Islet of Langerhans (tissue), 1 donor: ENCODE results near the gene CDC42BPA.
A peak's percentile ranks its signal among the peaks of the same experiment; 100 is the strongest.
"Not testable (repeated sequence)": the region's sequence is repeated elsewhere in the genome, so short reads cannot be mapped to it uniquely, and the experiment has no call there.

Experiments used
- FAIRE-seq: peaks from one replicate; lab custom pipeline; 2011; peaks lifted over from hg19 to GRCh38; lab: Jason Lieb, UNC

CDC42BPA gene

DNA sequence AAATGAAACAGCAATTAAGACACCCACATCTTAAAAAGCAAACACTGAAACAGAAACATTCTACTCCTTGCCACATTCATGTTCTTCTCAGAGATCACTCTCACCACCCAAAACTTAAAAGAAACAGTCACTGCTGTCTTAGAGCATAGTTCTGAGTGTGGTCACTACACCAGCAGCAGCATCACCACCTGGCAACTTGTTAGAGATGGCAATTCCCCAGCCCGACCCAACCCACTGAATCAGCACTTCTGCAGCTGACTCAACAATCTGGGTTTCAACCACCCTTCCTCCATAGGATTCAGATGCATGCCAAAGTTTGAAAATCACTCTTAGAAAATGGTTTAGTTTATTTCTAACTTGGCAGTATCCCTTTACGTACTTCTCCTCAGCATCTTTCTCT lies 126.1 kb downstream of the CDC42BPA start:
- FAIRE-seq, result peak; percentile 61

DNA sequence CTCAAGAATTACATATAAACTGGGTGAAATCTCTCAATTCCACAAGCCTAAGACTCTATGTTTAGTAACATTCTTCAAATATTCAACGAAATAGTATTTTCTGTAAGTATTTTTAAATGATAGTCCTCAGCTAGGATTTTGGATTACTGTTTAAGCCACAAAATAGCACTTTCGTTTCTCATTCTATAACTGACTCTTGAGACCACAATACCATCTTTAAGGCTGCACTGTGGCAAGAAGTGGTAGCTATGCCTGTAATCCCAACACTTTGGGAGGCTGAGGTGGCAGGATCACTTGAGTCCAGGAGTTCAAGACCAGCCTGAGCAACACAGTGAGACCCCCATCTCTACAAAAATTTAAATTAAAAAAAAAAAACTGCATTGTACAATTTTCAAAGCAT lies 126.7 kb downstream of the CDC42BPA start:
- FAIRE-seq, result peak; percentile 38

DNA sequence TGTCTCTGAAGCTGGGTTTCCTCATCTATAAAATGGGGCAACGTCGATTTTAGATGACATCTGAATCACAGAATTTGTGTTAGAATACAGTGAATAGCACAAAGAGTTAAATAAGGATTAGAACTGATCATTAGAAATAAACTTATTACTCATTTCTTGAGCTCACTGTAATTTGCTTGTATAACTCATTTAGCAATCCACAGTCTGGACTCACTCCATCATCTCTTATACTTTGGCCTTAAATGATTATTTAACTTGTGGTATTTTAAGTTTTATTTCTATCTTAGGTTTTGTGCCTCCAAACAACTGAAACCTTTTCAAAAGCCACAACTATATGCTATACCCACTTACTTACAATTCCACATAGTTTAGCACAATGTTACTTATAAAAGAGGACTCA lies 128.0 kb downstream of the CDC42BPA start:
- FAIRE-seq, result no peak

DNA sequence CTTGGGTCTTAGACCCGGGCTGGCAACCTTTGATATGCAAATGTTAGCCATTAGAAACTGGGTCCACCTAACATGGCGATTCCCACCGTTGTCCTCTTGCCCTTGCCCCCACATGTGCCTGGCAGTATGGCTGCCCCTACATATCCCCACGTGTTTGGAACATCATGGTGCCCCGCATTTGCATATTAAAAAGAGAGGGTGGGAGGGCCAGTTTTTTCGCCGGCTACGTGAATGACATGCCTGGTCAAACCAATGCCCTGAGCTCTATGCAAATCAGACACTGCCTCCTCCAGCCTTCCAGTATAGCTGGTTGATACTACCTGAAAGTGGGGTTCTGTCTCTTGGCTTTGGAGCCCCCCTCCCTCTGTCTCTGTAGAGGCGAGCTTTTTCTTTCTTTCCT lies 133.0 kb downstream of the CDC42BPA start:
- no peak for FAIRE-seq

DNA sequence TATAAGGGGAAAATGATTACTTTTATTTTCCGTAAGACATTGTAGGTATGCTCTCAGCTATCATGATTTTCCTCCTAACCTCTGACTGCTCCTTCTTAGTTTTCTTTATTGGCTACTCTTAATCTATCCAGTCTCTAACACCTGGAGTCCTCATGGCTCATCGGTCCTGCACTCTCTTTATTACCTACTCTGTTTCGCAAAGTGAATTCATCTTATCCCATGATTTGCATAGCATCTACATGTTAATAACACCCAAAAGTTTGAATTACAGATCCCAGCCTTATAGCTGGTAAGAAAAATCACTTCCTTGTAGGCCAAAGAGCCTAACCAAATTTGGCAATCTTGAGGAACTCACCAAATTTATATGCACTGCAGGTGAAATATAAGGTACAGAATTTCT lies 136.3 kb downstream of the CDC42BPA start:
- no peak for FAIRE-seq

DNA sequence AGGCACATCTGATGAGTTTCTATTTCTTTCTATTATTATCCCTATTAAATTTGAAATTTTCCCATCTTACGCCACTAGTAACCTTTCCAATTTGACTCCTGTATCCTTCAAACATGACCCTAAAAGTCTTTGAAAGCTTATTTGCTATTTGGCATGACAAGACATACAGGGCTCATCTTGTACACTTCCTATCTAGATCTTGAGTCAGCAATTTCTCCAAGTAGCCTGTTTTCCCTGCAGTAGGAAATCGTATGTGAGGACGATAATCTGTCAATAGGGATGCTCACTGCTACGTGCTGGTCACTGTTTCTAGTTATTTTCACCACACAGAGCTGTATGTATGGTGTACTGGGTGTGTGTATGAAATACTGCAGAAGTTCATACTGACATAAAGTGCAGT lies 142.7 kb downstream of the CDC42BPA start:
- FAIRE-seq, result no peak

DNA sequence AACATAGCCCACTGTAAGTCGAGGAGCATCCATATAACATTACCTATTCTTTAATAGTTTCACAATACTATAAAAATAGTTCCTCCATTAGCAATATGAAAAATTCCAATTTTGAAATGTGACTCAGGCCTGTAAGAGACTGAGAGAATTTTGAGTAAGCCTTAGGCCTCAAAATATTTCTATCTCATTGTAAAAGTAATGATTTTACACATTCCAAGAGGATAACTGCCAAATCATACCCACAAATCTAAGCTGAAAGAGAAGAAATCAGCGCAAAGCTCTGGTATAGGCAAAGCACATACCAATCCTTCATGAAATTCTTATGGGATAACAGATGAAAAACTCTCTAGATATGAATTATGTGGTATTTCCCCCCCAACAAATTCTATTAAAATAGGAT lies 144.1 kb downstream of the CDC42BPA start:
- no peak for FAIRE-seq

DNA sequence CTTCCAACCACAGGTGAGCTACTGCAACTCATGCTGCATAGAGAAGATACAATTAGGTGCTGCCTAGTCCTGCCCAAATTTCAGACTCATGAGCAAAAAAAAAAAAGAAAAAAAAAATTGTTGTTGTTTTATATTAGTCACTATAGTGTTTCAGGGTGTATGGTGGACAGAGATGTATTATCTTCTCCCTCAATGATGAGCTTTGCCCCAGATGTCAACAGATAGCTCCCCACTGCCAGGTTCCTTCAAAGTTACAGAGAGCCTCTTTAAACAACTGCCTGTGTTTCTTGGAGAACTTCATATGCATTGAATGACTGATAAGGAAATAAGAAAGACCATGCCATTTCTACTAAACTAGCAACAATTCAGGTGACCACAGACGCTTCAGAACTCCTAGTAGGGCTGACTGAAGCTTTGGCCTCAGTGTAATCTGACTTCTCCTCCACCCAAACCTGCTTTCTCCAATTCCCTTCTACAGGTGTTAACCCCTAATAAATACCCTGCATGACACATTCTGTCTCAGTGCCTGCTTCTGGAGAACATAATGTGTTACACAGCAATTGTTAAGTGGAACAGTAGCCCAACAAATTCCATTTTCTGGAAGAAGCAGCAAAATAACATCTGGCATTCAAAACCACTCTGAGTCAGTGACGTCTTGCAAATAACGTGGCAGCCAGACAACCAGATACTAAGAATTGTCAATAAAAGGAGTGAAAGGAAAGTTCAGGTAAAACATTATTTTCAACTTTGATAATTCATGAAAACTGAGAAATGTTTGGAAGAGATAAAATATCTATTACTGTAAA lies 147.7 kb downstream of the CDC42BPA start:
- FAIRE-seq, result peak; percentile 98

DNA sequence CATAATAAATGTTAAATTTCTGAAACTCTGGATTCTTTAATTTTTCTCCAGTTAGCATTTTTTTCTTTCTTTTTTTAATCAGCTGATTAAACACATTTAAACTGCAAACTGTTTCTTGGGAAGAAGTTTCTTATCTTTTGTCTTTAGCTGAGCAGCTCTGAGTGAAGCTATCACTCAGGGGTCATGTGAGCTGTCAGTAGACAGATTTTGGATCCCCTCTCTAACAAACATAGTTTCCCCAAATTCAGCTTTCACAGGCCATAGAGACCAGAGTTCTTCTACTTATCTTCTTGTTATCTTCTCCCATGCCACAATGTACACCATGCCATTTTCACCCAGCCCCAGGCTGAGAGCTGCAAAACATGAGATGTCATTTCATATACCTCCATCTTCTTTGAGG lies 148.9 kb downstream of the CDC42BPA start:
- FAIRE-seq, result no peak

DNA sequence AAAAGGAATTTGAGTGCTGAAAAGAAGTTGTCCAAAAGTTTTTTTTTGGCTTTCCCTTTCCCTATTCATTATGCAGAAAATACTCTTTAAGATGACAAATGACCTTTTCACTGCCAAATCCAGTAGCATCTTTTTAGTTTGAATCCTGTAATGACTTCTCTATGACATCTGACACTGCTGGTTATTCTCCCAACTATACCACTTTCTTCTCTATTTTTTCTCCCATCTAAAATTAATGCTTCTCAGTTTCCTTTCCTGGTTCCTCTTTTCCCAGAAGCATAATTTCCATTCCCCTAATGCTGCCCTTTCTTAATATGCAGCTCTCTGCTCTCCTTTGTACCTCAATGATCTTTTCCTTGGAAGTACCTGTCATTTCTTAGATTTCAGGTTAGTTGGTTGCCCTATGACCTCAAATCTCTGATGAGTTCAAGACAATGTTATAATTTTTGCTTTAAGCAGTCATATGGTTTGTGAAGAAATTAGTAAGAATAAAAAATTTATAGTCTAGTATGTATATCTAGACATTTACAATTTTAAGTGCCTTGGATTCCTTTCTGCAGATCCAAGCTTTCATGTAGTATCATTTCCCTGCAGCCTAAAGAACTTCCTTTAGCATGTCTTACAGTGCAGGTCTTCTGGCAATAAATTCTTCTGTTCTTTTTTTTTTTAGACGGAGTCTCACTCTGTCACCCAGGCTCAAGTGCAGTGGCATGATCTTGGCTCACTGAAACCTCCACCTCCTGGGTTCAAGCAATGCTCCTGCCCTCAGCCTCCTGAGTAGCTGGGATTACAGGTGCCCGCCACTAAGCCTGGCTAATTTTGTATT lies 150.8 kb downstream of the CDC42BPA start:
- no peak for FAIRE-seq

DNA sequence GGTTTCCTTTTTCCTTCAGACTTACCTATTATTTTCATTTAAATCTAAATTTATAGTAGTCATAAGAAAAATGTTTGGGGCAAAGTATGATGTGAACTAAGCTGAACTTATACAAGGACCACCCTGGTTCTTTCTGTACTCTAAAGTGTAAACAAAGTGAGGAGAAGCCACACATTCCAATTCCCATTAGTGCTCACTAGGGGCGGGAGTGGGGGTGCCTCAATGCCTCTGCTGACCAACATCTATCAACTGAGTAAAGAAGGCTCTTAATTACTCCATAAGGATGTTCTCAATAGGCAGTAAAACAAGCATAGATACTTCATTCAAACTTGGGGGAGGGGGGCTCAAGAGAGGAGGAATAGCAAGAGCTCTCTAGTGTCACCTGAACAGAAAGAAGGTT lies 151.7 kb downstream of the CDC42BPA start:
- FAIRE-seq, result no peak

DNA sequence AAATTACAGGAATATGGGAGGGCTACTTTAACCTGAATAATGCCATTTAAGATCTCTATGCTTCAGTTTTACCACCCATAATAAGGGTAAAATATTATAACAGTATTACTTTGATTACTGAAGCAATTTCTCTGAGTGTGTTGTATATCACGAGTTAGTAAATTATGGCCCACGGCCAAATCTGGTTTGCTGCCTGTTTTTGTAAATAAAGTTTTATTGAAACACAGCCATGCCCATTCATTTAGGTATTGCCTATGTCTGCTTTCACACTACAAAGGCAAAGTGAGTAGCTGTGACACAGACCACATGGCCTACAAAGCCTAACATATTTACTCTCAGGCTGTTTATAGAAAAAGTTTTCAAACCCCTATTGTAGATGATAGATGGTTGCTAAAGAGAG lies 156.8 kb downstream of the CDC42BPA start:
- FAIRE-seq, result no peak

DNA sequence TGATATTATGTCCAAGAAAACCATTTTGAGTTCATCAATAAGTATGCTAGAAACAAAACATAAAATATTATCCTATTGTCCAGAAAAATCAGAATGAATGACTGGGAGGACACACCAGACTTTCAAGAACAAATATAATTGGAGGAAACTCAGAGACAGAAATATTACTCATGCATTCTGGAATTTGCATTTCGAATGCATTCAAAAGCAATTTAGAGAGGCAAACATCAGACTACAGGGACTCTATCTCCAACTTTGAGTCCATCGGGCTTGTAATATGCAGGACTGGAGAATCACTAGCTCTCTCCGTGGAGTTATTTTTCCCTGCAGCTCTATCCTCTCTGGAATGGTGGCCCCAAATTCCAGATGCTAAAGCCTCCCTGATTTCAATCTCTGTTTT lies 161.8 kb downstream of the CDC42BPA start:
- FAIRE-seq, result no peak

DNA sequence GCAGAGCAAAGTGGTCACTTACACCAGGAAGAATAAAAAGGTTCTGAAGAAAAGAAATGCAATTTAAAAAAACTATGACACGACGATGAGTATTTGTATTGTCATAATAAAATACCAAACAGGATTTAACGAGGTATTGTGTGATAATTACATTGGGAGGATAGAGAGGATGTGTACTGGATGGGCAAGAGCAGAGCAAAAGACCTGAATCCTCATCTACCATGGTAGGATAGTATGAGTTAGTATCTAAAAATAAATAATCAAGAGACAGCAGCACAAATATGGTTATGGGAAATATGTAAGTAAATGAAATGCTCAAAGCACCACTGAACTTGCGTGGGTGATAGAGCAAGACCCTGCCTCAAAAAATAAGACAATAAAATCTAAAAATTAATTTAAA lies 162.6 kb downstream of the CDC42BPA start:
- FAIRE-seq, result no peak

DNA sequence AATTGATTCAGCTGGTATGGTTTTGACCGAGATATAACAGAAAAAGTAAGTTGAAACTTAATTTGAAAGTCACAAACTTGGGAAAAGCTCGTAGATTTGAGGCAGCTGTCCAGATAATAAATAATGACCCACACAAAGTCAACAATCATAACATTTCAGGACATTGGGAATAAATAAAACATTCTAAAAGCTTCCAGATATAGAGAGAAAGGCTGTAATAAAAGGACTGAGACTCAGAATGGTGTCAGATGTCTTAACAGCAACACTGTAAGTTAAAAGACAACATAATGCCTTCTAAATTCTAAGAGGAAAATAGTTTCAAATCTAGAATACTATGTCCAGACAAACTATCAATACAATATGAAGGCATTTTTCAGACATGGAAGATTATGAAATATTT lies 163.3 kb downstream of the CDC42BPA start:
- FAIRE-seq, result no peak

DNA sequence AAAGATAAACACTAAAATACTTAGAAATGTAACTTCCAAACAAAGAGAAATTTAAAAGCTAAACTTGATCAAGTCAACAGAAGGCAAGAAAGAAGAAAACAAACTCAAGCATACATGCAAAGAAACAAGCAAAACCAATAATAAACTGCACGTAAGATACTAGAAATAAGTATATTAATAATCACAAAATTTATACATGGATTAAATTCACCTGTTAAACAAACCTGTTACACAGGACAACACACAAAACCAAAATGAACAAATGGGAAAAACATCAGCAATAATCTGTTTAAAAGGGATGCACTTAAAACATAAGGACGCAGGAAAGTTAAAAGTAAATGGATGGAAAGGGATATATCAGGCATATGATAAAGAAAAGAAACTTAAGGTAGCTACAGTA lies 165.8 kb downstream of the CDC42BPA start:
- peak; percentile 92 for FAIRE-seq

DNA sequence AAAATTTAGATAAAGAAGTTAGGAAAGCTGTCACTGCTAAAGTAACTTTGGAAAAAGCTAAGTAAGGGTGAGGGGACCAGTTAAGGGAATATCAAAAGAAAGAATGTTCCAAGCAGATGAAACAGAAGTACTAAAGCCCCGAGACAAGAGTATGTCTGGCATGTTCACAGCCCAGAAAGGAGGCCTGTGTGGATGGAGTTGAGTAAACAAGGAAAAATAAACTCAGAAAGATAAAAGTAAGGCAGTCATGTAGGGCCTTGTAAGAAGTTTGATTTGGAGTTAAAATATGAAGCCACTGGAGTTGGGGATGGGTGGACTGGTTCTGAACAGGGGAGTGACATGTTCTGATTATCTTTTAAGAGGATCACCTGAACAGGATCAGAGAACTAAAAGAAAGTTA lies 177.9 kb downstream of the CDC42BPA start:
- no peak for FAIRE-seq

DNA sequence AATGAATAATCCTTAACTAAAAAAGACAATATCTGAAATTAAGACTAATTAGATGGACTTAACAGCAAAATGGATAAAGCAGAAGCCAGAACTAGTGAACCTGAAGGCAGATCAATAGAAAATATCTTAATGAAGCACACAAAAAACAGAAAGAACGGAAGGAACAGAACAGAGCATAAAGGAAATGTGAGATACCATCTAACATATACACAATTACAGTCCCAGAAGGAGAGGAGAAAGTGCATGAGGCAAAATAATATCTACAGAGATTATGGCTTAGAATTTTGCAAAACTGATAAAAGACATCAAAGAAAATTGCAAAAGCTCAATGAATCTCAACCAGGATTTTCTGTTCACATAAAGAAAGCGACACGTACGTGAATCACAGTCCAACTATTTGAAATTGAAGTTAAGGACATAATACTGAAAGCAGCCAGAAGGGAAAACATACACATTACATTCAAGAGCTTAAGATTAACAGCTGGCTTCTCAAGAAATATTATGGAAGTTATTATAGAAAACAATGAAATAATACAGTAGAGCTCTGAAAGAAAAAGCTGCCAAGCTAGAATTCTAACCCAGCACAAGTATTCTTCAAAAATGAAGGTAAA lies 182.0 kb downstream of the CDC42BPA start:
- peak; percentile 5 for FAIRE-seq

DNA sequence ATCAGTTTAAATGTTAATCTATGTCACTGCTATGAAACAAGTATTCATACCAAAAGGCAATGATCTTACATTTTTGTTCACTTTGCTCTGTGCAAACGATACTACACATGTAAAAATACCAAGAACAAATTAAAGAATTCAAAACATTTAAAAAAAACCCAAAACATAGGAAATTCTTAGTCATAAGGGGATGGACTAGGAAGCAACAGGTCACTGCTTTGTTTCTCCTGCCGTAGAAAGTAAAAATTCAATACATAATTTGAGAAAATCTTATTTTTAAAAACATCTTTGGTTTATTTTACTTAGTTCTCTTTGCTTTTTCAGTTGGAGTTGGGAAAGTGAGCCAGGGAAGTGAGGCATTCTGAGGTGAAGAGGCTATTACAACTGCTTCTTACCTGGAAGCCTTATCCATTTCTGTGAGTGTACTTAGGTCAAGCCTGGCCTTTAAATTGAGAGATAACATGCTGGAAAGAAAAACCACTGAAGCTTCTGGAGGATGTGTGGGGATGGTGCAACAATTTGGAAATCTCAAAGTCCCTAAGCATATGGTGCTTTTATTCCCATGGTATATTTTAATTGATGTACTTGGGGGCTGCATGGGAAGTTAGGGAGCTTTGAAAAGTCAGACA lies 183.5 kb downstream of the CDC42BPA start:
- no peak for FAIRE-seq

DNA sequence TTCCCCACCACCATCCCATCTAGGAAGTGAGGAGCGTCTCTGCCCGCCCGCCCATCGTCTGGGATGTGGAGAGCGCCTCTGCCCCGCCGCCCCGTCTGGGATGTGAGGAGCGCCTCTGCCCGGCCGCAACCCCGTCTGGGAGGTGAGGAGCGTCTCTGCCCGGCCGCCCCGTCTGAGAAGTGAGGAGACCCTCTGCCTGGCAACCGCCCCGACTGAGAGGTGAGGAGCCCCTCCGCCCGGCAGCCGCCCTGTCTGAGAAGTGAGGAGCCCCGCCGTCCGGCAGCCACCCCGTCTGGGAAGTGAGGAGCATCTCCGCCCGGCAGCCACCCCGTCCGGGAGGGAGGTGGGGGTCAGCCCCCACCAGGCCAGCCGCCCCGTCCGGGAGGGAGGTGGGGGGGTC lies 185.6 kb downstream of the CDC42BPA start:
- FAIRE-seq, result not testable (repeated sequence)

DNA sequence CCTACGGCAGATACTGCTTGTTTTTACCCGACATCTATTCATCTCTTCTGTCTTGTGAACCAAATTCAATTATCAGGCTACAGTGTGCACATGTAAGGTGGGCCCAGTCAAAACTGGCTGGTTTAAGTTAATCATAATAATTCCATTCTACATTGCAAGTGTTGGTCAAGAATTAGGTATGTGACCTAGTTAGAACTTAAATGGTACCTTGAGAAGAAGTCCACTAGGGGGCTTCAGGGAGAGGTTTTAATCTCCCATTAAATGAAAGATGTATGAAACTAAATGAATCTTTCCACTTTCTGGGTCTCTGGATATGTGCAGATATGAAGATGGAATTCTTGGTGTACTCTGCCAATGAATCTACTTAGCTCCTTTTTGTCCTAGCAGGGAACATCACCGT lies 187.1 kb downstream of the CDC42BPA start:
- no peak for FAIRE-seq

DNA sequence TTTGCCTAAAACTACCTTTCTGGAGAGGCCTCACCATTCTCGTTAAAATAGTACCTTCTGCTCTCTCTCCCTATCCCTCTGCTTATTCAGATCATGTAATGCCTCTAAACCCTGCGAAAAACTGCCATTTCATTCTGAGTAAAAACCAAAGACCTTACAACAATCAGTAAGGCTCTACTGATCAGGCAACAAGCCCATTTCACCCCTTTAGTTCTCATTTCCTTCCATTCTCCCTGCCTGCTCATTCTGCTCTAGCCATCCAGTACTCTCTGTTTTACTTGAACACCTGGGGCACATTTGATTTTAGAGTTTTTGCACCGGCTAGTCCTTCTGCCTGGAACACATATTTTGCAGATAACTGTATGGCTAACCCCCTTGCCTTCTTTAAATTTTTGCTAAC lies 190.4 kb downstream of the CDC42BPA start:
- no peak for FAIRE-seq
